NB4 (cell line): ENCODE data around the gene OPA3.

Experiments used
- CTCF ChIP-seq: IDR thresholded peaks from one replicate; pipeline ENCODE4 v1.5.1; 2012; ENCODE audit warnings: low read depth, low read length
- POLR2A ChIP-seq: IDR thresholded peaks from 2 replicates; pipeline ENCODE4 v1.6.1; 2011; ENCODE audit warnings: mild to moderate bottlenecking; ENCODE audit not compliant: insufficient read length; ENCODE audit errors: extremely low read depth
- TF ChIP-seq, protein P1 (sequence below): IDR thresholded peaks from 2 replicates; pipeline ENCODE4 v1.6.1; 2011; ENCODE audit warnings: low read depth, low read length

DNA sequence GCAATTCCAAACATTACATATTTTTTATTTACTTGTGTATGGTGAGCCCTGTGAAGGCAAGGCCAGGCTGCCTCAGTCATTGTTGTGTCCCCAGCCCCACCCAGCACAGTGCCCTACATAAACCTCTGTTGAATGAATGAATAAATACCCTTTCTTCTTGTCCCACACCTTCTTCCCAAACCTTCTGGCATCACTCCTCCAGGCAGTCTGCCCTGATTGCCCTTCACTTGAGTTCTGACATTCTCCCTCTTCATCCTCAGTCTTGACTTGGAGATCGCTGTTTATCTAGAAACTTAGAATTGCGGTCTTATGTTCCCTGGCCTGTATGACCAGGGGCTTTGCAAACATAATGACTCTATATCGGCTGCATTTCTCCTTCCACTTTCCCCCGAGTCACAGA is 5.2 kb upstream of the OPA3 start:
- TF ChIP-seq POLR2A, result no peak
- no peak for TF ChIP-seq CTCF
- TF ChIP-seq, protein P1, sequence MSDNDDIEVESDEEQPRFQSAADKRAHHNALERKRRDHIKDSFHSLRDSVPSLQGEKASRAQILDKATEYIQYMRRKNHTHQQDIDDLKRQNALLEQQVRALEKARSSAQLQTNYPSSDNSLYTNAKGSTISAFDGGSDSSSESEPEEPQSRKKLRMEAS, result no peak
